Measurements from ENCODE around the gene MEST. TPM values are rescaled to one million over a fixed set of nuclear protein-coding genes. Genes with fewer than 3 reads are reported as not detected.

Gene MEST
- total RNA-seq, 2 donors from 2014 or later, result 24.1 to 68.9 TPM

- WGBS, 2 donors, result 94 to 97% methylated on average over 1 of the region's 1 CpG
- Histone ChIP-seq H3K9me3 (no peaks in the 10 kb centered on the region), H3K36me3 (replicated peaks in 1 of 2; ENCODE audit: insufficient read depth in 1 of 2, low read depth in 2 of 2) (no peaks in the 10 kb centered on the region), H3K27ac (peak overlapping the region in 1 of 4 donors; percentile 41), H3K27me3 (no peaks in the 10 kb centered on the region), H3K4me1 (peaks cover 15% of the 10 kb centered on the region), H3K4me3 (no peak overlapping the region)
- intact Hi-C loops (cut with DNase I), result no loop called here
- TF ChIP-seq POLR2A (IDR thresholded peaks at IDR 0.05) (no peak), CTCF (IDR thresholded peaks at IDR 0.05) (no peak)
- DNase-seq, result no peak
- ATAC-seq, result no peak
These were observed 52.5 kb downstream of the MEST start for GRCh38 chr7:130544356-130544755.

GRCh38 chr7:130553398-130554029, 61.6 kb downstream of the MEST start:
- H3K4me1 ChIP-seq, result no peaks in the 10 kb centered on the region
- intact Hi-C loops (cut with DNase I), result no loop called here
- H3K36me3 ChIP-seq (replicated peaks in 1 of 2; ENCODE audit: insufficient read depth in 1 of 2, low read depth in 2 of 2), result peaks cover 0 to 1% of the 10 kb centered on the region in 2 donors
- DNase-seq (no peak), ATAC-seq (no peak)
- no peaks in the 10 kb centered on the region for H3K27me3 ChIP-seq
- H3K4me3 ChIP-seq, result no peak overlapping the region
- no peak overlapping the region for H3K27ac ChIP-seq
- no peaks in the 10 kb centered on the region for H3K9me3 ChIP-seq
- no peak for TF ChIP-seq POLR2A (IDR thresholded peaks at IDR 0.05)
- TF ChIP-seq CTCF (IDR thresholded peaks at IDR 0.05), result no peak
- WGBS, 2 donors, result 77 to 78% methylated on average over 3 of the region's 3 CpGs

GRCh38 chr7:130554481-130554880, 62.6 kb downstream of the MEST start:
- TF ChIP-seq POLR2A (IDR thresholded peaks at IDR 0.05) (no peak), CTCF (IDR thresholded peaks at IDR 0.05) (no peak)
- no peak for DNase-seq
- Histone ChIP-seq H3K27me3 (no peaks in the 10 kb centered on the region), H3K4me1 (no peaks in the 10 kb centered on the region), H3K27ac (no peak overlapping the region), H3K9me3 (no peaks in the 10 kb centered on the region), H3K36me3 (replicated peaks in 1 of 2; ENCODE audit: insufficient read depth in 1 of 2, low read depth in 2 of 2) (peaks cover 0 to 1% of the 10 kb centered on the region in 2 donors), H3K4me3 (no peak overlapping the region)
- 74 to 89% methylated on average over 3 of the region's 3 CpGs for WGBS, 2 donors
- intact Hi-C loops (cut with DNase I), result no loop called here
- no peak for ATAC-seq

MicroRNA genes within 50 kb of the gene (microRNA counts, 767-probe panel; counts per million panel counts)
- microRNA hsa-miR-335-5p, result 736 to 5,647 counts per million in 2 donors

Small RNA genes lying within 50 kb of the gene (microRNA-seq; reads per million reads assigned to microRNA genes)
- gene MIR335 (ENCODE audit: borderline number of aligned reads in 2 of 2, borderline replicate concordance in 2 of 2), result 6,916 to 9,115 reads per million in 2 donors

Small RNA genes lying within 50 kb of the gene (small RNA-seq; reads per million reads assigned to genes)
- gene MIR335 (not detected), gene RF02148 (not detected), gene RF02149 (not detected), gene RF02150 (not detected)

Other genes with a start within 250 kb of the MEST start
- gene CPA2, start 225.2 kb upstream of the MEST start, total RNA-seq, result 1,000 to 10,000 TPM; 4,161 to 4,381 TPM
- gene CPA4, start 198.9 kb upstream of the MEST start, total RNA-seq, result 10 to 100 TPM in 1 of 2 donors, 1 to 10 TPM in 1; 9.6 to 10.2 TPM
- gene CPA5, start 147.3 kb upstream of the MEST start, total RNA-seq, result not detected
- gene CPA1, start 111.6 kb upstream of the MEST start, total RNA-seq, result over 10,000 TPM; 26,456 to 42,834 TPM
- gene CEP41, start 51.1 kb upstream of the MEST start, total RNA-seq, result 1 to 10 TPM; 6.9 to 8.3 TPM
- 10 to 100 TPM; 12.5 to 14.5 TPM for gene COPG2, start 176.7 kb downstream of the MEST start, total RNA-seq
- gene TSGA13, start 194.5 kb downstream of the MEST start, total RNA-seq, result not detected
- gene KLF14, start 242.1 kb downstream of the MEST start, total RNA-seq, result 1 to 10 TPM in 1 of 2 donors, not detected in 1; 1.6 TPM

Data from body of pancreas (tissue), 4 donors.